HG02763 (cell line): Measurements from ENCODE around the gene CAMK1G.

Source experiments
- ATAC-seq: cut with Tn5 transposase; IDR thresholded peaks from one replicate; pipeline ENCODE4 v1.9.1; 2021; ENCODE audit warnings: mild to moderate bottlenecking, moderate library complexity; ENCODE audit not compliant: unreplicated experiment

Gene CAMK1G

DNA sequence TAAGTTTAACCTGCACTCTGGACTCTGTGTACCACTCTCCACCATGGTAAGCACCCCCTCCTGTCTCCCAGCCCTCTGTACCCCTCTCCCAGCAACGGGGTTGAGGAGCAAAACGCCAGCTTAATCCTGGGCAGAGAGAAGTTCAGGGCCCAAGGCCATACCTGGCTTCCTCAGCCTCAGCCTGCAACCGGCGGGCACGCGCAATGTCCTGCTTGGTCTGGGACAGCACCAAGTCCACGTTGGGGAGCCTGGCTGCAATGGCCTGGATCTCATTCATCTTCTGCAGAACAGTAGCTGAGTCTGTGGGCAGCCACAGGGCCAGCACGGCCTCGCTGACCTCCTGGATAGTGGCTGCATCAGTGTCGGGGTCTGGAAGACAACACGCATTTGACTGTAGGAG, 34.8 kb downstream of the CAMK1G start:
- ATAC-seq = no peak

DNA sequence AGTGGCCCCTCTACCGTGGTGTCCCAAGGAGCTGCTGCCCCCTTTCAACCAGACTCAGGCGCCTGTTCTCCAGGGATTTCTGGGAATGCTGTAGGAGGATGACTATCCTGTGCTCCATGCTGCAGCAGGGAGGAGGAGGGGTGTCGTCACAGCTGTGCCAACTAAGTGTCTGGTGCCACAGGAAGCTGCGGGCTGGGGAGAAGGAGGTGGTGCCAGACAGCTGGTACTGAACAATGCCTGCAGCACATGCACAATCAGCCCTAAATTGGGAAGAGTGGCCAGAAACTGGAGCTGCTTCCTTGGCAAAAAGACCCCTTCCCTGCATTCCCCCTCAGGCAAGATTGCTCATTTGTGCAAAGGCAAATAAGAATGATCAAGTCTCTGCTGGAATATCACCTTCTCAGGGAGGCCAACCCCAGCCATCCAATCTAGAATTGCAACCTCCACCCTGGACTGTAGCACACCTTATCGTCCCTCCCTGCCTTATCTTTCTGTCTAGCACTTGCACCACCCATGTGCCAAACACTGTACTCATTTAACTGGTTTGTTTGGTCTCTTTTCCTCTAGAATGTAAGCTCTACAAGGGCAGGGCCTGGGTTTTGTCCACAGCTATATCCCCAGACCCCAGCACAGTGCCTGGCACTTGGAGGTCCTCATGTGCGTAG, 35.4 kb downstream of the CAMK1G start:
- no peak for ATAC-seq

DNA sequence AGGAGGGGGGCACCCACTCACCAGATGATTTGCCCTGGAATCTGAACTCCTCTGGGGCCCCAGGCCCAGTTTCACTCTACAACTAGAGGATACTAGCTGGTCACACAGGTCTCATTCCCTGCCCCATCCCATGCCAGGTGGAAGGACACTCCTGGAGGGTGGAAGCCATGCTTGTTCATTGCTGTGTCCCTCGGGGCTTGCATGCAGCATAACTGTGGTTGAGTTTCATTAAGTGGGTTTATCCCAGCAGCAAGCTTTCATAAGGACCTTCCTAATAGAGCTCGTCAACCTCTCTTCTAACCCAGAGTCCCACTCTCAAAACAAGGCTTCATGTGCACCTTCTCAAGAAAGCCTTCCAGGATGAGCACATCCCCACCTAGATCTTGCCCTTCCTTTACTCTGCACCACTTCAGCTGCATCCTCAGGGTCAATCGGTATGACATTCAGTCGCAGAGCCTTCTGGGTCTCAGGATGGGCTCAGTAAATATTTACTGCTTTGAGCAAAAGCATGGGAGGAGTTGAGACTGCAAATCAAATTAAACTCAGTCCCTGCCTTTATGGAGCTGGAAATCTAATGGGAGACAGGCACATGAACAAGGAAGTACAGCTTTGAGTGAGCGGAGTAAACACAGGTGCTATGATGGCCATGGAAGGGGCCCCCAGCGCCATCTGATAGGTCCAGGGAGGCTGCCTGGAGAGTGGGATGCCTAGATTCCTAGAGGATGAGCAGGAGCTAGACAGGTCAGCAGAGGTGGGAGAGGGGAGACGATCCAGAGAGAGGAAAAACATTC, 36.4 kb downstream of the CAMK1G start:
- ATAC-seq = no peak

DNA sequence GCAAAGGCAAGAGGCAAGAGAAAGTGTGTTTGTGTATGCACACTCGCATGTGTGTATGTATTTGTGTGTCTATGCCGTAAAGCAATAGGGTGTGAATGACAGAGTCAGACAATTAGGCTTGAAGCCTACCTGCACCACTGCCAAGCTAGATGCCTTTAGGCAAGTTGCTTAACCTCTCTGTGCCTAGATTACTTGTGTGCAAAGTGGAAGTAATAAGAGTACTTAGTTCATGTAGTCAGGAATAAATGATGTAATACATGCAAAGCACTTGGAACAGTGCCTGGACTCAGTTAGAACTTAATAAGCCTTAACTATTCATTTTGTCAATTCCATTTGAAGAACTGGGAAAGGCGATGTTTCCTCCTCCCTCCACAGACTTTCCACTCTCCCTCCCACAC, 37.0 kb downstream of the CAMK1G start:
- ATAC-seq = no peak

DNA sequence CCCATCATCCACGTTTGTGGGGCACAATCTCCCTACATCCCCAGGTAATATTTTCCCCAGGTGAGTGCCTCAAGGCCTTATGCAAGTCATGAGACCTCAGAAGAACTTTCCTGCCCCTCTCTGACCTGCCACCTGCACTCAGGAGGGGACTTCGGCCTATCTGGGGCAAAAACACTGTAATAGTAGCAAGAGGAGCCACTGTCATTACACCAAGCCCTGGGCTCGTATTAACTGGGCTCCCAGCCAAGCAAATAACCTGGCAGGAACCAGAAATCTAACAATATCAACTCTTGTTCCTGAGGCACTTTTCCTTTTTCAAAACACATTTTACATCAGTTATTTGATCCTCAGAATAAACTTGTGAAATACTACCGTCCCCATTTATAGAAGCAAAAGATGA, 37.8 kb downstream of the CAMK1G start:
- ATAC-seq = no peak

DNA sequence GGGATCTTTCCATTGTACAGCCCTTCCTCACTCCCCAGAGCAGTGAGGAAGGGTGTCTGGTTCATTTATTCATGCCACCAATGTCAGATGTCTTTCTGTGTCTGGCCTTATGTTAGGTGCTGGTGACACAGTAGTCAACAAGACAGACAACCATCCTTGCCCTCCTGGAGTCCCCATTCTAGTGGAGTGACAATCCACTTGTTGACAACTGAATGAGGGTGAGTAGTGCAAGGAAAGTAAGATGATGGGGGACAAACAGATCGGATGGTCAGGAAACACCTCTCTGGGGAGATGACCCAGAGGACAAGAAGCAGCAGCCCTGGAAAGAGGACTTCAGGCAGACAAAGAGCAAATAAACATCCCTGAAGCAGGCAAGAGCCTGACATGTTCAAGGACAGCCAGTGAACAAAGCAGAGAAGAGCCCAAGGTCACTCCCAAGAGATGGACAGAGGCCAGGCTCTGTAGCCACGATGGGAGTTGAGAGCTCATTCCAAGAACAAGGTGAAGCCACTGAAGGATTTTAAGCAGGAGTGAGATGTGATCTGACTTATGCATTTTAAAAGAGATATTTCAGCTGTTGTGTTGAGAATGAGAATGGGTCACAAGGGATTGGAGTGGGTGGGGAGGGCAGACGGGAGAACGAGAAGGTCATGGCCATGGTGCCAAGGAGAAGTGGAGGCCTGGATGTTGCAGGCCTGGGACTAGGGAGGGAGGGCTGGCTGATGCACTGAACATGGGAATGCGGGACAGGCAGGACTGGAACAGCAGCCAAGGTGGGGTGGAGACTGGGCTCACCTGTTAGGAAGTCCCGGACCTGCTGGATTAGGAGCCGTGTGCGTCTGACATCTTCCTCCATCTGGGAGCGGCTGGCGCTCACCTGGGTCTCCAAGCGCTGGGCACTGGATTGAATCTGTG, 38.5 kb downstream of the CAMK1G start:
- no peak for ATAC-seq

DNA sequence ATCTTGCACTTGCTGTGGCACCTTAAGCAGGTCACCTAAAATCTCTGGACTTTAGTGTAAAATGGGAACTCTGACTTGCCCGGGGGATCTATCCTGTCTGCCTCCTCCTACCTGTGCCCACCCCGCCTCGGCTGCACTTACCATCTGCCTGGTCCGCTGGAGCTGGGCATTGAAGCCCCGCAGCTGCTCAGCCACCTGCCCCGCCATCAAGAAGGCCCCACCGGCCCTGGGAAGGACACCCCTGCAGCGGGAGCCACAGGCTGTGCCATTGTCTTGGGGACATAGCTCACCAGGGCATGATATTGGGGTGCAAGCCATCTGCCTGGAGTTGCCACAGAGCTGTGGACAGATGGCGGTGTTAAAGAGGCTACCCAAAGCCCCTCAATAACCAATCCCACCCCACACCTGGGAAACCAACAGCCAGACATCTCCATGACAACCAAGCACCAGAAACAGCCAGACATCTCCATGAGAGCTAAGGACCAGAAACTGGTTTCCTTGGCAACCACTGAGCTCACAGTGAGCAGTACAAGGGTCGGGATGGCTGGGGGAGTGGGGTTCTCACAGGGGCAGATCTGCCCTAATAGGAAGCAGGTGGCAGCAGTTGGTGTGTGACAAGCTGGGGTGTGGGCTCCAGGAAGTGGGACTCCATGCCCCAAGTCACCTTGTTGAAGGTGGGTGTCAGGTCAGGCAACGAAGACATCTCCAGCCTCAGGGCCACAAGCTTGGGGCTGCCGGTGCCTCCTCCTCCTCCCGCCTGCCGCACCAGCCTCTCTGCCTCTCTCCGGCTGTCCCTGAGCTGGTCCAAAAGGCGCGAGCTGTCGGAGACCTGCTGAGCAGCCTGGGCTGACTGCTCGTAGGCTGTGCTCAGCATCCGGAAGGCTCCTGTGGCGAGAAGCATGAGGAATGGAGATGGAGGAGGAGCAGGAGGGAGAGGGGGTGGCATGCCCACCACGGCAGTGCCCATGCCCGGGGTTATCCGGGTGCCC, 39.6 kb downstream of the CAMK1G start:
- no peak for ATAC-seq

DNA sequence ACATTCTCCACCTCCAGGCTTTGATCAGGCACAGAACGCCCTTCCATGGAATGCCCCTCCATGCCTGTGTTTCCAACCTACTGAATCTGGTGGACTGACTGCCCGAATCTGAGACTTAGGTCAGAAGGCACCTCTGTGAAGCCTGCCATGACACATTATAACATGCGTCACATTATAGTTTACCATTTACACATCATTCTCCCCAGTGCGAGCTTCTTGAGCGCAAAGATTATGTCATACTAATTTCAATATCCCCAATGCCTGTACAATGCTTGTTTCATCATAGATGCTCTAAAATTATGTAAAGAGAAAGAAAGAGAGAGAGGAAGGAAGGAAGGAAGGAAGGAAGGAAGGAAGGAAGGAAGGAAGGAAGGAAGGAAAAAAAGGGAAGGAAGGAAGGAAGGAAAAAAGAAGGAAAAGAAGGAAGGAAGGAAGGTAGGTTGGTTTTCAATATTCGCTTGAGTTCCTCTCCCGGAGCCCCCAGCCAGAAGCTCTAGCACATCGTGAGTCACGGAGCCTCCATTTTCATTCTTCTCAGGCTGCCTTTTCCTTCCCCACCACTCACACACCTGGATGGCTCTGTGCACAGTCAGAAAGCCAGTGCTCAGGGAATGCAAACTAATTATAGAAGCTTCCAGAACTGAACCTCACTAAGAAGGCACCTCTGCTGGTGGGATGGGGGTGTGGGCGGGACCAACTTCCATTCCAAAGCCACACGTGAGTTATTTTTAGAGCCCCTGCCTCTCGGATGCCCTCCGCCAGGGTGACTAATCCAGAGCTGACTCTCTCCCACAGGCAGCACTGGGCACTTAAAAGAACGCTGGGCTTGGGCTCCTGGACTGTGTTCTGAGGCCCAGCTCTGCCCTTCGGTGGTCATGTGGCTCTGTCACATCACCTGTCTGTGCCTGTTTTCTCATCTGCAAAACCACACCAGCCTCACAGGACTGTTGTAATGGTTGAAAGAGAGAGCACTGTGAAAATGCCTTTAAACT, 41.3 kb downstream of the CAMK1G start:
- no peak for ATAC-seq

DNA sequence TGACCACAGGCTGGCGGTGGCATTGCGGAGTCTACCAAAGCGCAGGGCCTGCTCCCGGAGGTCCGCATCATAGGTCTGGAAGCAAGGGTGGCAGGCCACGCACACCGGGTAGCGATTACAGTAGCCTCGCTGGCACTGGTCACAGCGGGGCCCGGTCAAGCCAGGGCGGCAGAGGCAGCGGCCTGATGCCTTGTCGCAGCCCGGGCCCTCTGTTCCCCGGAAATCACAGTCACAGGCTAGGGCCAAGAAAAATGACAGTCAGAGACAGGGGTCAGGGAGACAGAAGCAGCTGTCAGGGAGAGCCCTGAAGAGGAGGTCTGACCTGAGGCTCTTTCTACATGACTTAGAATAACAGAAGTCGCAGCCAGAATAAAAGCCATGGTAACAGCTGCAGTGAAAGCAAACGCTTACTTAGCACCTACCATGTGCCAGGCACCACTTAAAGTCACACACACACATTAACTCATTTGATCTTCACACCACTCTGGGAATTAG, 42.3 kb downstream of the CAMK1G start:
- ATAC-seq = no peak

DNA sequence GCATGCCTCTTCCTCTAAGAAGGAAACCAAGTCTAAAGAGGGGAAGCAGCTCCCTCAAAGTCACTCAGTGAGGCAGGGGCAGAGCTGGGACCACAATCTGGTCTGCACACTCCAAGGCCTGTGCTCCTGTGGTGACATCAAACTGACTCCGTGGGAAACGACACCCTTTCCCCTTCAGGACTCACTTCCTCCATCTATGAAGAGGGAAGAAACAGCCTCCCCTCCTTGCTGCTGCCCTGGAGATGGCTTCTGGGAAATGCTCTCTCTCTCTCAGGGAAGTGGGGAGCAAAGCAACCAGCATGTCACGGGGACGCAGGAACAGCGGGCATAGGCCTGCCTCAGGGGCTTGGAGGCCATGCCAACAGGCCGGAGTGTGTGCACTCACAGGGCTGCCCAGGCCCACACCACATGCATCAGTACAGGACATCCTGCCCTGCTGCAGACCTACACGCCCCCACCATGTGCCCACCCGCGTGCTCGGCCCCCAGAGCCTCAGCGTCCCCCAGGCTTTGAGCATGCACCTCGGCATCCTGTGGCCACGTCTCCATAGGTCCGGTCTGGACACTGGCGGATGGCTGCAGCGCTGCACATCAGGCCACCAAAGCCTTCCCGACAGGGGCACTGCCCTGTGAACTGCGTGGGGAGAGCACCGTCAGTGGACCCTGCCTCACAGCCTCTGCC, 43.0 kb downstream of the CAMK1G start:
- no peak for ATAC-seq

DNA sequence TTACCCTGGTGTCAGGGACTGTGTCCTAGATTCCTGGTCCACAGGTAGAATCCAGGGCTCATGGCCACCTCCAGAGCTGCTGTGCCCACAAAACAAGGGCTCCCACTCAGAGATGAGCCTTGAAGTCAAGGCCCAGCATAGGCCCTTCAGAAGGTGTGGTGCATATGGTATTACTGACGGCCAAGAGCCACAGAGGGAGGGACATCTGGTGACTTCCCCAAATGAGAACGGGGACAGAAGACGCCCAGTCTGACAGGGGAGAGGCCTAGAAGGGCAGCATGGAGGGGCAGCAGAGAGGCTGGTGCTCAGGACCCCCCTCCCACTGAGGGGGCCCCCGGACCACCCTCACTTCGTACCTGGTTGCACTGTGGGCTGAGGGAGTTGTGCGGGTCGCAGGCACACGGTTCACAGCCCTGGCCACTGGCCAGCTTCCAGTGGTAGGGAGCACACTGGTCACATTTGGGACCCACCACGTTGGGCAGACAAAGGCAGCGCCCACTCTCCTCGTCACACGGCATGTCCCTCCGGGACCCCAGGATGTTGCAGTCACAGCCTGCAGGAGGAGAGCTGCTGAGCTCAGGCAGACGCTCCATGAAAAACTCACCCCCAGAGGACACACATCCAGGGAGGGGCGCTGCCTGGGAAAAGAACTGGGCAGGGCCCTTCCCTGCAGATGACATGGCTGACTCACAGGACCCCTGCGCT, 43.7 kb downstream of the CAMK1G start:
- no peak for ATAC-seq

DNA sequence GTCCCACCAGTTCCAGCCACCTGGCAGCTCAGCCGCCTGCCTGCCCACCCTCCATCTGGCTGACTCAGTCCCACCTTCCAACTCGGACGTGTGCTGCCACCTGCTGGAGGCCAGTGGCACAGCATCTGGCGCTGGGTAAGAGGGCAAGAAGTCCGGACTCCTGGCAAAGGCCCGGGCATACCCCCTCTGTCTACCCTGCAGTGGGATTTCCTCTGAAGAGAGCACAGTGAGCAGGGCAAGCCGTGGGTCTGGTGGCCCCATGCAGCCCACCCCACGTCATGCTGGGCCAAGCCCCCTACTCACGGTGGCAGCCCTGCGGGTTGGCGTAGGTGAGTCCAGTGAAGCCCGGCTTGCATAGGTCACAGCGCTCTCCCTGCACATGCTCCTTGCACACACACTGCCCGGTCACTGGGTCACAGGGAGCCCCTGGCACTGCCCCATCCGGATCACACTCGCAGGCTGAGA, 44.2 kb downstream of the CAMK1G start:
- ATAC-seq = no peak

DNA sequence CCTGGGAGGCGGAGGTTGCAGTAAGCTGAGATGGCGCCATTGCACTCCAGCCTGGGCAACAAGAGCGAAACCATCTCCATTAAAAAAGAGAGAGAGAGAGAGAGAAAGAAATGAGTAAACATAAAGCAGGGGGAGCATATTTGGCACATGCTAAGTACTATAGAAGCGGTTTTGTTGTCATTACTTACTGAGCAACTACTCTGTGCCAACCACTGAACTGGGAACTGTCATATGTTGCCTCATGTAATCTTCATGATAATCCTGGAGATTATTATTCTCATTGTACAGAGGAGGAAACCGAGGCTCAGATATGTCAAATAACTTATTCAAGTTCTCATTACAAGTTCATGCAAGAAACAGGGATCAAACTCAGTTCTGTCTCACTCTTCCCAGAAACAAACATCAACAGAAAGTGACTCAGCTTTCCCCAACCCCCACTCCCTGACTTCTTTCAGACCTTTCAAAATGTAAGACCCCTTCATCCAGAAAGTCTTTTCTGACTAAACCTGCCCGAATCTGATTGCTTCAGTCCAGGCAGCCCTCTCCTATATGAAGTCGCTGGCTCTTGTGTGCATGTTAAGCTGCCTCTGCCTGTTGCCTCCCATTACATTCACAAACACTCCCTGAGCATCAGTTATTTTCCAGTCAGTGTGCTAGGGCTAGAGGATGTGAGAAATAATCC, 45.2 kb downstream of the CAMK1G start:
- no peak for ATAC-seq

DNA sequence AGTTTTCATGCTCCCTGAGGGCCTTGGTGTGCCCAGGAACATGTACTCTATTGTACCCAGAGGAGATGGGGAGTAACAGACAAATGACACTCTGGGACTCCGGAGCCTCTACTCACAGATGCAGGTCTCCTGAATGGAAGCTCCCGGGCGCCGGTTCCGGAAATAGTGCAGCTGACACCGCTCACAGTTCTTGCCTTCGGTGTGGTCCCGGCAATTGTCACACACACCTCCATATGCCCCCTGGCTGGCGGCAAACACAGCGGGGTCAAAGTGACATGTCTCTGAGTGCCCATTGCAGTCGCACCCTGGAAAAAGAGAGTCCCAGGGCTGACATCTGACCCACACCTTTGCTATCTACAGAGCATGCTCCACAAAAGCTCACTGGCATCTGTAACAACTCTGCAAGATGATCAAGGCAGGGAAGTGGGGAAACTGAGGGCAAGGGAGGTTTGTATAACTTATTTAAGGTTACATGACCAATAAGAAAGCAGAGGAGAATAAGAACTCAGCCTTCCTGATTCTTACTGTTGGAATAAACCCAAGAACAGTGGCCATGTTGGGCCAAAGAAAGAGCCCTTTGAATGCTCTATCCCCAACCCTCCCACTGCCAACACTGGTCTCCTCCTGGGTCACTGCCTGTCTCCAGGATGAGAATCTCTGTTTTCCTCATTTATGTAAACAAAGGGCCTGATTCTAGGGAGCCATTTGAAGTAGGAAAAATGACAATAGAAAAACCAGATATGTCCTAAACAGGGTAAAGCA, 46.3 kb downstream of the CAMK1G start:
- no peak for ATAC-seq

DNA sequence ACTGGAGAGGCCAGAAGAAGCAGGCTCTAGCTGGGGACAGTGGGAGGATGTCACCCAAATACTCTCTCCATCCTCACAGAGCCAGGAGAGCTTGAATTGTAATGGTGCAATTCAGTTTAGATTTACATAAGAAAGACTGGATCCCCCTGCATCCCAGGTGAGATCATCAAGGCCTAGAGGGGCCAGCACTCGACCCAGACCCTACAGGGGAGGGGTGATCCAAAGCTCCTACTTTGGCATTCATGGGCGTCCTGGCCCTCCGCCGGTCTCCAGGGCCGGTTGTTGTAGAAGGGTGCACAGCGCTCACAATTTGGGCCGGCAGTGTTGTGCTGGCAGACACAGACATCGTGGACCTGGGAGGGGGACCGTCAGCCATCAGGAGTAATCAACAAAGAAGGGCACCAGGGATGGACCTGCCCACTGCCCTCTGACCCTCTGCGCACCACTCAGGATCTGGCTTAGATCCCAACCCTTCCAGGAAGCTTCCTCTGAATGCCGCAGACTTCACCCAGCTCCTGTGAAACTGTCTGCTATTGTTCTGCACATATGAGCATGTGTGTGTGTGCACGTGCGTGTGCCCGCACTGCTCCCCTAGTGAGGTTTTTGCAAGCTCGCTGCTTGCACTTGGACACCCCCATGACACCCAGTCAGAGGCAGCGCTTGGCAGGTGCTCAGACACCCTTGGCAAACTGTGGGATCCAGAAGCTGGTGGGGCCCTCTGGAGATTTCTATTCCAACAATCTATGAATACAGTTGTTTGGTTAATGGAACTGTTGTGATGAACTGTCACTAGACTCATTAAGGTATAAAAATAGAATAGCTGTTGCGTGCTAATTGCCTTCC, 47.1 kb downstream of the CAMK1G start:
- ATAC-seq = no peak
